Activated naive CD4-positive, alpha-beta T cell treated with anti-CD3 and anti-CD28 coated beads, Interleukin-2, amount 50 U/mL, for 24 hours (primary cell): ENCODE data around the gene SLC30A1.

ENCODE experiments used
- H3K27ac Mint-ChIP-seq: one replicate; pipeline ENCODE4 v1.8.0; 2021; ENCODE audit warnings: mild to moderate bottlenecking, mixed read lengths
- H3K27me3 Mint-ChIP-seq: one replicate; pipeline ENCODE4 v1.8.0; 2021; ENCODE audit warnings: mixed read lengths
- H3K36me3 Mint-ChIP-seq: one replicate; pipeline ENCODE4 v1.8.0; 2021; ENCODE audit warnings: mixed read lengths
- H3K4me1 Mint-ChIP-seq: one replicate; pipeline ENCODE4 v1.8.0; 2021; ENCODE audit warnings: mixed read lengths
- H3K4me3 Mint-ChIP-seq: one replicate; pipeline ENCODE4 v1.8.0; 2021; ENCODE audit warnings: mild to moderate bottlenecking, mixed read lengths
- H3K9me3 Mint-ChIP-seq: one replicate; pipeline ENCODE4 v1.8.0; 2021; ENCODE audit warnings: mixed read lengths

SLC30A1 gene

GRCh38 chr1:211613108-211613947 lies 34.4 kb upstream of the SLC30A1 start:
- H3K27ac Mint-ChIP-seq: no peak overlapping the region
- H3K36me3 Mint-ChIP-seq: no peaks in the 10 kb centered on the region
- H3K4me1 Mint-ChIP-seq: no peaks in the 10 kb centered on the region
- no peak overlapping the region for H3K4me3 Mint-ChIP-seq
- no peaks in the 10 kb centered on the region for H3K9me3 Mint-ChIP-seq
- no peaks in the 10 kb centered on the region for H3K27me3 Mint-ChIP-seq

GRCh38 chr1:211612786-211613107 lies 33.8 kb upstream of the SLC30A1 start:
- Mint-ChIP-seq H3K36me3 (no peaks in the 10 kb centered on the region), H3K4me1 (no peaks in the 10 kb centered on the region), H3K27ac (no peak overlapping the region), H3K9me3 (no peaks in the 10 kb centered on the region), H3K4me3 (no peak overlapping the region), H3K27me3 (no peaks in the 10 kb centered on the region)

- H3K27ac Mint-ChIP-seq: no peak overlapping the region
- H3K4me1 Mint-ChIP-seq: peaks cover 5% of the 10 kb centered on the region
- no peak overlapping the region for H3K4me3 Mint-ChIP-seq
- H3K27me3 Mint-ChIP-seq: no peaks in the 10 kb centered on the region
- no peaks in the 10 kb centered on the region for H3K9me3 Mint-ChIP-seq
- H3K36me3 Mint-ChIP-seq: no peaks in the 10 kb centered on the region
Measured at GRCh38 chr1:211611818-211612217, 32.9 kb upstream of the SLC30A1 start.

GRCh38 chr1:211610779-211611556 lies 32.0 kb upstream of the SLC30A1 start:
- H3K27ac Mint-ChIP-seq: no peak overlapping the region
- peaks cover 10% of the 10 kb centered on the region for H3K4me1 Mint-ChIP-seq
- no peak overlapping the region for H3K4me3 Mint-ChIP-seq
- no peaks in the 10 kb centered on the region for H3K27me3 Mint-ChIP-seq
- H3K9me3 Mint-ChIP-seq: no peaks in the 10 kb centered on the region
- no peaks in the 10 kb centered on the region for H3K36me3 Mint-ChIP-seq

- Mint-ChIP-seq H3K27ac (no peak overlapping the region), H3K36me3 (no peaks in the 10 kb centered on the region)
Measured at GRCh38 chr1:211609120-211610024, 30.4 kb upstream of the SLC30A1 start.

GRCh38 chr1:211607754-211608473 lies 29.0 kb upstream of the SLC30A1 start:
- H3K36me3 Mint-ChIP-seq: no peaks in the 10 kb centered on the region
- peaks cover 13% of the 10 kb centered on the region for H3K4me1 Mint-ChIP-seq
- no peak overlapping the region for H3K27ac Mint-ChIP-seq
- H3K9me3 Mint-ChIP-seq: no peaks in the 10 kb centered on the region
- no peaks in the 10 kb centered on the region for H3K27me3 Mint-ChIP-seq
- no peak overlapping the region for H3K4me3 Mint-ChIP-seq

More at GRCh38 chr1:211609120-211610024, 30.4 kb upstream of the SLC30A1 start:
- Mint-ChIP-seq H3K4me3 (no peak overlapping the region), H3K9me3 (no peaks in the 10 kb centered on the region), H3K4me1 (peaks cover 13% of the 10 kb centered on the region), H3K27me3 (no peaks in the 10 kb centered on the region)

- Mint-ChIP-seq H3K27ac (peak overlapping the region; percentile 19), H3K27me3 (no peaks in the 10 kb centered on the region), H3K36me3 (no peaks in the 10 kb centered on the region), H3K9me3 (no peaks in the 10 kb centered on the region), H3K4me1 (peaks cover 13% of the 10 kb centered on the region), H3K4me3 (peak overlapping the region; percentile 79)
Measured at GRCh38 chr1:211606914-211607753, 28.2 kb upstream of the SLC30A1 start.

- Mint-ChIP-seq H3K4me1 (peaks cover 13% of the 10 kb centered on the region), H3K4me3 (peak overlapping the region; percentile 79), H3K27ac (no peak overlapping the region), H3K27me3 (no peaks in the 10 kb centered on the region), H3K36me3 (no peaks in the 10 kb centered on the region), H3K9me3 (no peaks in the 10 kb centered on the region)
Measured at GRCh38 chr1:211606332-211606913, 27.5 kb upstream of the SLC30A1 start.

- peaks cover 13% of the 10 kb centered on the region for H3K4me1 Mint-ChIP-seq
Measured at GRCh38 chr1:211605603-211606331, 26.8 kb upstream of the SLC30A1 start.

GRCh38 chr1:211605034-211605433 lies 26.1 kb upstream of the SLC30A1 start:
- no peak overlapping the region for H3K27ac Mint-ChIP-seq
- no peaks in the 10 kb centered on the region for H3K27me3 Mint-ChIP-seq
- peaks cover 13% of the 10 kb centered on the region for H3K4me1 Mint-ChIP-seq
- H3K9me3 Mint-ChIP-seq: no peaks in the 10 kb centered on the region
- no peak overlapping the region for H3K4me3 Mint-ChIP-seq
- no peaks in the 10 kb centered on the region for H3K36me3 Mint-ChIP-seq

More at GRCh38 chr1:211605603-211606331, 26.8 kb upstream of the SLC30A1 start:
- no peaks in the 10 kb centered on the region for H3K36me3 Mint-ChIP-seq
- H3K27me3 Mint-ChIP-seq: no peaks in the 10 kb centered on the region
- H3K27ac Mint-ChIP-seq: no peak overlapping the region
- H3K4me3 Mint-ChIP-seq: peak overlapping the region; percentile 79
- H3K9me3 Mint-ChIP-seq: no peaks in the 10 kb centered on the region

GRCh38 chr1:211604548-211604947 lies 25.6 kb upstream of the SLC30A1 start:
- H3K4me1 Mint-ChIP-seq: peaks cover 13% of the 10 kb centered on the region
- no peaks in the 10 kb centered on the region for H3K27me3 Mint-ChIP-seq
- H3K36me3 Mint-ChIP-seq: no peaks in the 10 kb centered on the region
- no peaks in the 10 kb centered on the region for H3K9me3 Mint-ChIP-seq
- no peak overlapping the region for H3K4me3 Mint-ChIP-seq
- H3K27ac Mint-ChIP-seq: no peak overlapping the region

- Mint-ChIP-seq H3K27me3 (peaks cover 2% of the 10 kb centered on the region), H3K4me1 (peaks cover 13% of the 10 kb centered on the region), H3K4me3 (no peak overlapping the region), H3K27ac (no peak overlapping the region), H3K9me3 (no peaks in the 10 kb centered on the region), H3K36me3 (no peaks in the 10 kb centered on the region)
Measured at GRCh38 chr1:211603713-211604112, 24.8 kb upstream of the SLC30A1 start.

- H3K27ac Mint-ChIP-seq: no peak overlapping the region
- peaks cover 3% of the 10 kb centered on the region for H3K27me3 Mint-ChIP-seq
- no peaks in the 10 kb centered on the region for H3K9me3 Mint-ChIP-seq
- peaks cover 13% of the 10 kb centered on the region for H3K4me1 Mint-ChIP-seq
- no peak overlapping the region for H3K4me3 Mint-ChIP-seq
- no peaks in the 10 kb centered on the region for H3K36me3 Mint-ChIP-seq
Measured at GRCh38 chr1:211603191-211603701, 24.3 kb upstream of the SLC30A1 start.
